Heart right ventricle (tissue), 16 donors: Measurements from ENCODE around the gene RTN4R. TPM values are rescaled to one million over a fixed set of nuclear protein-coding genes. Genes with fewer than 3 reads are reported as not detected.

Experiments used
- ATAC-seq, 8 donors: fragments of 200-7000 bp; cut with Tn5 transposase; one replicate each; pipeline ENCODE4 v1.9.1; 2020; ENCODE audit warnings: mild to moderate bottlenecking in 8 of 8, moderate library complexity in 8 of 8, moderate number of reproducible peaks in 1 of 8
- DNase-seq, 2 donors: peaks; one replicate each; pipeline ENCODE4 v3.0.0-alpha.2; 2020
- H3K27ac ChIP-seq, 10 donors: fragments of 200-600 bp; sonication (generic) in 2 of 10; one replicate each; pipeline versions ENCODE4 v1.5.0 to v1.8.0; 2020 to 2022; ENCODE audit warnings: mild to moderate bottlenecking in 3 of 10
- H3K27me3 ChIP-seq, 7 donors: fragments of 200-600 bp; one replicate each; pipeline ENCODE4 v1.8.0; 2021 to 2022; ENCODE audit warnings: mild to moderate bottlenecking in 2 of 7
- H3K36me3 ChIP-seq, 9 donors: fragments of 200-600 bp; sonication (generic) in 1 of 9; one replicate each; pipeline versions ENCODE4 v1.5.0 to v1.8.0; 2020 to 2022; ENCODE audit warnings: mild to moderate bottlenecking in 2 of 9
- H3K4me1 ChIP-seq, 9 donors: fragments of 200-600 bp; sonication (generic) in 1 of 9; one replicate each; pipeline versions ENCODE4 v1.5.0 to v1.8.0; 2020 to 2022; ENCODE audit warnings: mild to moderate bottlenecking in 4 of 9
- H3K4me3 ChIP-seq, 10 donors: fragments of 200-600 bp; sonication (generic) in 2 of 10; one replicate each; pipeline versions ENCODE4 v1.5.0 to v1.8.0; 2020 to 2022; ENCODE audit warnings: mild to moderate bottlenecking in 7 of 10, moderate library complexity in 2 of 10
- H3K9me3 ChIP-seq, 11 donors: fragments of 200-600 bp in 10 of 11; sonication (generic) in 2 of 11; one replicate each; pipeline versions ENCODE4 v1.5.0 to v1.8.0; 2013 to 2022; ENCODE audit warnings: mild to moderate bottlenecking in 2 of 11, control low read depth in 1 of 11, moderate library complexity in 1 of 11
- WGBS, 2 donors: extraction: QIAGEN DNeasy Blood & Tissue Kit; methylation state at CpG; one replicate each; pipeline ENCODE4 v1.1.7; 2013; ENCODE audit warnings: inconsistent platforms in 1 of 2; 5-methylcytosine and 5-hydroxymethylcytosine counted together
- intact Hi-C, 10 donors: fragments of 100-400 bp; cut with DNase I; formaldehyde crosslinking; loops; one replicate each; pipeline versions ENCODE4 v1.11.1 to v1.14.2; 2022
- microRNA-seq, 2 donors: library from miRNA; unstranded; fragments of <30 nt; microRNA quantifications; one replicate each; pipeline ENCODE4 v1.2.0, GENCODE V29; 2021
- polyA plus RNA-seq, 2 donors: library from polyadenylated mRNA; stranded (reverse); fragments of 200-250 nt; gene quantifications; one replicate each; pipeline ENCODE4 v1.2.3, GENCODE V29; 2013
- total RNA-seq, 10 donors: library from RNA; stranded (reverse); fragmentation: NEBNext Ultra II Directional in 3 of 10; extraction: Animal tissue kit (Norgen Biotek cat#: 25700) in 3 of 10; gene quantifications; one replicate each; pipeline versions ENCODE4 v1.2.1 to v1.2.4, GENCODE V29; 2021 to 2023
- TF ChIP-seq, protein P1 (sequence below), 9 donors: fragments of 200-600 bp; sonication (generic) in 2 of 9; IDR thresholded peaks; one replicate each; pipeline versions ENCODE4 v1.5.0 to v1.8.0; 2021 to 2022; ENCODE audit warnings: antibody characterized with exemption in 9 of 9, mild to moderate bottlenecking in 5 of 9, moderate library complexity in 1 of 9
- donor health status: Arrhythmogenic right ventricular cardiomyopathy.
- donor health status: ischemic (EF 13 %, LVEDD 7.1; RV severe dilation, severe dysfunction).
- donor health status: healthy with polysubstance abuse.
- donor health status: DM: no; HTN: yes; CAD: no.
- donor health status: DM: no; HTN: no; CAD: no.
- donor health status: ischemic (EF 25% LVEDD 6.9; RV normal size, moderate dysfunction).
- donor health status: ischemic (EF 25% LVEDD 5.7; RV mildly dilated, moderate dysfunction).
- donor health status: healthy.
- donor health status: DM: yes; HTN: yes; CAD: no.
- donor health status: Ischemic cardiomyopathy.
- donor health status: ischemic (EF 35%, LVEDD 5.7; RV mildly dilated, moderate dysfunction).
- donor health status: nonischemic (EF 11% LVEDD 7.7; RV severe dilation, severe dysfunction).
- donor health status: DM: yes; HTN: yes; CAD: no.
- donor health status: PGD.
- donor health status: ischemic (EF 29% LVEDD 5.4; RV normal size, mild dysfunction).
- donor health status: nonischemic (EF 23%, LVEDD 6.1; RV moderate dilation, normal function).

The RTN4R gene
- total and polyA plus RNA-seq, 12 donors: 0.56 to 2.5 (median 0.93) TPM

DNA sequence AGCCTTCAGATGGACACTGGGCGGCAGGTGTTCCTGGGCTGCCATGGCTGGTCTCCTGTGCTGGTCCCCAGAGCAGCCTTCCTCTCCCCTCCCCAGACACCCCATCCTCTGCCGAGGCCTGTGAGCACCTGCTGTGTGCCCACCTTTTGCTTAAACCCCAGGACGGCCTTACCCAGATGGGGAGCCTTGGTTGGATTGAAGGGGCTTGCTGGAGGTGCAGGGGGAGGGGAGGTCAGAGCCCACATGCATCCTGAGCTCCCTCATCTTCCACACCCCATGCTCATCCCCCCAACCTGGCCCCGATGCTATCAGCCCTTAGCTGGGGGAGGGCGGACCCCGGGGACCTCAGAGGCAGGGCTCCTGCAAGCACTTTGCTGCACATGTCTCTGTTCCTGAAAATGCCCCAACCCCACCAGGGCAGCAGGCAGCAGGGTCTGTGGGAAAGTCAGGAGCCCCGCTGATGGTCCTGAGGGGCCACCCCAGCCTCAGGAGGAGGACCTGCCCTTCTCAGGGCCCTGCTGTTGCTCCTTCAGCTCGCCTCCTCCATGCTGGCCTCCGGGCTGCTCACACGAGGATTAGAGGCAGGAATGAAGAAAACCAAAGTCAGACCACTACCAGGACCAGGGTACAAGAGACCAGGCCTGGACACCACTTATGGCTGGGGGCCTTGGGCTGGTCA lies 75.7 kb downstream of the RTN4R start:
- DNase-seq (no peak), ATAC-seq (no peak)
- no peak overlapping the region for H3K4me3 ChIP-seq
- no peak overlapping the region for H3K27ac ChIP-seq
- TF ChIP-seq, protein P1, sequence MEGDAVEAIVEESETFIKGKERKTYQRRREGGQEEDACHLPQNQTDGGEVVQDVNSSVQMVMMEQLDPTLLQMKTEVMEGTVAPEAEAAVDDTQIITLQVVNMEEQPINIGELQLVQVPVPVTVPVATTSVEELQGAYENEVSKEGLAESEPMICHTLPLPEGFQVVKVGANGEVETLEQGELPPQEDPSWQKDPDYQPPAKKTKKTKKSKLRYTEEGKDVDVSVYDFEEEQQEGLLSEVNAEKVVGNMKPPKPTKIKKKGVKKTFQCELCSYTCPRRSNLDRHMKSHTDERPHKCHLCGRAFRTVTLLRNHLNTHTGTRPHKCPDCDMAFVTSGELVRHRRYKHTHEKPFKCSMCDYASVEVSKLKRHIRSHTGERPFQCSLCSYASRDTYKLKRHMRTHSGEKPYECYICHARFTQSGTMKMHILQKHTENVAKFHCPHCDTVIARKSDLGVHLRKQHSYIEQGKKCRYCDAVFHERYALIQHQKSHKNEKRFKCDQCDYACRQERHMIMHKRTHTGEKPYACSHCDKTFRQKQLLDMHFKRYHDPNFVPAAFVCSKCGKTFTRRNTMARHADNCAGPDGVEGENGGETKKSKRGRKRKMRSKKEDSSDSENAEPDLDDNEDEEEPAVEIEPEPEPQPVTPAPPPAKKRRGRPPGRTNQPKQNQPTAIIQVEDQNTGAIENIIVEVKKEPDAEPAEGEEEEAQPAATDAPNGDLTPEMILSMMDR (IDR thresholded peaks at IDR 0.05): no peak
- no peaks in the 10 kb centered on the region for H3K9me3 ChIP-seq
- H3K36me3 ChIP-seq: no peaks in the 10 kb centered on the region
- no peaks in the 10 kb centered on the region for H3K4me1 ChIP-seq
- WGBS, 2 donors: 80 to 88% methylated on average over 10 of the region's 10 CpGs
- intact Hi-C loops: no loop called here
- H3K27me3 ChIP-seq: no peaks in the 10 kb centered on the region

DNA sequence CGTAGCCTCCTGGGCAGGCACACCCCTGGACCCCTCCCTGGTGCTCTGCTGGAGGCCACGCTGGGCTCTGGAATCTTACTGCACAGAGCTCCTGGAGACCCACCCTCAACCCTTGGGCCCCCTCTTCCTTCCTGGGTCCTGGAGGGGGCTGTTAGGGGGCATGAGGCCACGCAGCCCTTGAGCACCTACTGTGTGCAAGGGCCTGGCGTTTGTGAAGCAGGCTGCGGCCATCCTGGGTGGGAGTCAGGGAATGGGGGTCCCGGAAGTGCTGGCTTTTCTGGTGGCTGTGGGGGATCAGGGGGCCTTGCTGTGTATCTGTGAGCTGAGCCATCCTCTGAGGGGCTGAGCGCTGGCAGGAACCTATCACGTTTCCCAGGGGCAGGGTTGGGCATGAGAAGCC lies 76.3 kb downstream of the RTN4R start:
- Histone ChIP-seq H3K4me3 (no peak overlapping the region), H3K36me3 (no peaks in the 10 kb centered on the region), H3K4me1 (no peaks in the 10 kb centered on the region), H3K27me3 (no peaks in the 10 kb centered on the region), H3K9me3 (no peaks in the 10 kb centered on the region), H3K27ac (no peak overlapping the region)
- no peak for DNase-seq
- ATAC-seq: no peak
- TF ChIP-seq, protein P1 (IDR thresholded peaks at IDR 0.05): no peak
- intact Hi-C loops: no loop called here
- 80 to 86% methylated on average over 8 of the region's 8 CpGs for WGBS, 2 donors

Small RNA genes lying within 50 kb of the gene (microRNA-seq; reads per million reads assigned to microRNA genes)
- 0 reads per million in 2 donors for gene MIR1286

Other genes starting within 250 kb of the RTN4R start
- gene TANGO2, start 247.2 kb downstream of the RTN4R start, total RNA-seq: 100 to 1,000 TPM in 3 of 10 donors, 10 to 100 TPM in 7; 51.6 to 139 (median 94.2) TPM
- 10 to 100 TPM; 34.1 to 65.8 TPM for gene TANGO2, start 247.2 kb downstream of the RTN4R start, polyA plus RNA-seq
- gene DGCR8, start 188.1 kb downstream of the RTN4R start, total RNA-seq: 10 to 100 TPM; 11.4 to 20.0 (median 14.0) TPM
- 10 to 100 TPM in 1 of 2 donors, 1 to 10 TPM in 1; 8.3 to 26.3 TPM for gene DGCR8, start 188.1 kb downstream of the RTN4R start, polyA plus RNA-seq
- 10 to 100 TPM; 31.8 to 55.8 (median 38.1) TPM for gene RANBP1, start 152.2 kb downstream of the RTN4R start, total RNA-seq
- 10 to 100 TPM; 39.4 to 71.7 TPM for gene RANBP1, start 152.2 kb downstream of the RTN4R start, polyA plus RNA-seq
- gene TRMT2A, start 151.1 kb downstream of the RTN4R start, total RNA-seq: 10 to 100 TPM; 18.4 to 29.6 (median 25.8) TPM
- 10 to 100 TPM; 24.6 to 58.2 TPM for gene TRMT2A, start 151.1 kb downstream of the RTN4R start, polyA plus RNA-seq
- gene ZDHHC8, start 136.5 kb downstream of the RTN4R start, total RNA-seq: 10 to 100 TPM; 32.5 to 51.7 (median 37.5) TPM
- 10 to 100 TPM; 23.2 to 39.4 TPM for gene ZDHHC8, start 136.5 kb downstream of the RTN4R start, polyA plus RNA-seq
- gene CCDC188, start 117.3 kb downstream of the RTN4R start, total RNA-seq: 1 to 10 TPM in 1 of 10 donors, under 1 TPM in 6, not detected in 3; 0.15 to 1.1 (median 0.50) TPM
- gene CCDC188, start 117.3 kb downstream of the RTN4R start, polyA plus RNA-seq: 1 to 10 TPM in 1 of 2 donors, under 1 TPM in 1; 0.51 to 2.3 TPM
- gene DGCR6L, start 51.7 kb upstream of the RTN4R start, total RNA-seq: 10 to 100 TPM; 37.9 to 65.9 (median 40.5) TPM
- gene DGCR6L, start 51.7 kb upstream of the RTN4R start, polyA plus RNA-seq: 10 to 100 TPM; 57.3 to 90.3 TPM
- 1 to 10 TPM; 1.9 to 6.7 (median 4.6) TPM for gene ZNF74, start 125.8 kb upstream of the RTN4R start, total RNA-seq
- gene ZNF74, start 125.8 kb upstream of the RTN4R start, polyA plus RNA-seq: 1 to 10 TPM; 1.4 to 2.5 TPM
- gene SCARF2, start 169.5 kb upstream of the RTN4R start, total RNA-seq: 1 to 10 TPM; 1.8 to 5.3 (median 3.3) TPM
- gene SCARF2, start 169.5 kb upstream of the RTN4R start, polyA plus RNA-seq: 1 to 10 TPM; 2.5 to 3.9 TPM
- 10 to 100 TPM; 14.1 to 29.3 (median 18.5) TPM for gene KLHL22, start 227.5 kb upstream of the RTN4R start, total RNA-seq
- gene KLHL22, start 227.5 kb upstream of the RTN4R start, polyA plus RNA-seq: 10 to 100 TPM; 11.3 to 15.4 TPM
- gene MED15, start 239.3 kb upstream of the RTN4R start, total RNA-seq: 10 to 100 TPM; 35.6 to 66.8 (median 44.0) TPM
- 10 to 100 TPM; 33.8 to 40.8 TPM for gene MED15, start 239.3 kb upstream of the RTN4R start, polyA plus RNA-seq